HepG2 (cell line): Measurements from ENCODE around the gene ERH. TPM values are rescaled to one million over a fixed set of nuclear protein-coding genes. Genes with fewer than 3 reads are reported as not detected.

ENCODE experiments used
- E2F1 ChIP-seq: sonication (generic); formaldehyde crosslinking; IDR thresholded peaks from 2 replicates; pipeline ENCODE4 v1.5.0; 2020; ENCODE audit warnings: missing genetic modification reagents
- FOXA3 ChIP-seq: IDR thresholded peaks from 2 replicates; pipeline ENCODE4 v1.6.1; 2016; ENCODE audit warnings: missing genetic modification reagents, missing compliant biosample characterization
- HHEX ChIP-seq: IDR thresholded peaks from 2 replicates; pipeline ENCODE4 v1.6.1; 2016; ENCODE audit warnings: control low read depth
- KDM1A ChIP-seq: IDR thresholded peaks from 2 replicates; pipeline ENCODE4 v1.6.1; 2016; ENCODE audit warnings: missing compliant biosample characterization
- MYC ChIP-seq: sonication (generic); formaldehyde crosslinking; IDR thresholded peaks from 2 replicates; pipeline ENCODE4 v1.9.0; 2021; ENCODE audit warnings: missing genetic modification reagents, borderline replicate concordance
- MYNN ChIP-seq: sonication (generic); formaldehyde crosslinking; IDR thresholded peaks from 2 replicates; pipeline ENCODE4 v1.4.0; 2020; ENCODE audit warnings: mild to moderate bottlenecking, low read depth, missing genetic modification reagents
- NR2C2 ChIP-seq: sonication (generic); formaldehyde crosslinking; IDR thresholded peaks from 2 replicates; pipeline ENCODE4 v1.4.0; 2020; ENCODE audit warnings: missing genetic modification reagents, mild to moderate bottlenecking, moderate library complexity, borderline replicate concordance
- PAWR ChIP-seq: sonication (generic); formaldehyde crosslinking; IDR thresholded peaks from 2 replicates; pipeline ENCODE4 v1.4.0; 2020; ENCODE audit warnings: missing genetic modification reagents, mild to moderate bottlenecking, borderline replicate concordance
- PCBP2 ChIP-seq: fragments of 200-400 bp; formaldehyde crosslinking; optimal IDR thresholded peaks from 2 replicates; pipeline ENCODE3; 2018; ENCODE audit warnings: low read length, low read depth; ENCODE audit not compliant: poor library complexity, severe bottlenecking
- SALL1 ChIP-seq: sonication (generic); formaldehyde crosslinking; IDR thresholded peaks from 2 replicates; pipeline ENCODE4 v1.8.0; 2022; ENCODE audit warnings: mild to moderate bottlenecking, missing genetic modification reagents
- SAP130 ChIP-seq: IDR thresholded peaks from 2 replicates; pipeline ENCODE4 v1.6.1; 2016; ENCODE audit warnings: low read depth
- SIN3B ChIP-seq: fragments of 150-350 bp; IDR thresholded peaks from 2 replicates; pipeline ENCODE4 v1.6.1; 2014; ENCODE audit warnings: low read length
- STAG1 ChIP-seq: sonication (generic); formaldehyde crosslinking; IDR thresholded peaks from 2 replicates; pipeline ENCODE4 v1.4.0; 2020; ENCODE audit warnings: missing genetic modification reagents
- TARDBP ChIP-seq: sonication (generic); formaldehyde crosslinking; IDR thresholded peaks from 2 replicates; pipeline ENCODE4 v1.8.0; 2022; ENCODE audit warnings: mild to moderate bottlenecking, missing genetic modification reagents
- TOPORS ChIP-seq: sonication (generic); formaldehyde crosslinking; IDR thresholded peaks from 2 replicates; pipeline ENCODE4 v1.8.0; 2023; ENCODE audit warnings: mild to moderate bottlenecking, missing genetic modification reagents
- TSC22D2 ChIP-seq: sonication (generic); formaldehyde crosslinking; IDR thresholded peaks from 2 replicates; pipeline ENCODE4 v1.5.1; 2020; ENCODE audit warnings: missing genetic modification reagents, mild to moderate bottlenecking, borderline replicate concordance
- ZBTB26 ChIP-seq: IDR thresholded peaks from 2 replicates; pipeline ENCODE4 v1.6.1; 2016; ENCODE audit warnings: missing compliant biosample characterization, missing genetic modification reagents, borderline replicate concordance
- ZFAT ChIP-seq: sonication (generic); formaldehyde crosslinking; conservative IDR thresholded peaks from 2 replicates; pipeline ENCODE4 v1.8.1; 2023; ENCODE audit warnings: missing genetic modification reagents, inconsistent platforms
- ZNF20 ChIP-seq: sonication (generic); formaldehyde crosslinking; IDR thresholded peaks from 2 replicates; pipeline ENCODE4 v1.4.0; 2020; ENCODE audit warnings: mild to moderate bottlenecking, moderate library complexity, missing genetic modification reagents
- ZNF280B ChIP-seq: sonication (generic); formaldehyde crosslinking; IDR thresholded peaks from 2 replicates; pipeline ENCODE4 v1.5.0; 2020; ENCODE audit warnings: missing genetic modification reagents, mild to moderate bottlenecking, borderline replicate concordance
- ZNF354B ChIP-seq: sonication (generic); formaldehyde crosslinking; IDR thresholded peaks from 2 replicates; pipeline ENCODE4 v1.8.0; 2022; ENCODE audit warnings: mild to moderate bottlenecking, missing genetic modification reagents
- ZNF431 ChIP-seq: sonication (generic); formaldehyde crosslinking; IDR thresholded peaks from 2 replicates; pipeline ENCODE4 v1.9.0; 2022; ENCODE audit warnings: missing genetic modification reagents, low read depth, mild to moderate bottlenecking, borderline replicate concordance
- ZNF460 ChIP-seq: sonication (generic); formaldehyde crosslinking; IDR thresholded peaks from 2 replicates; pipeline ENCODE4 v1.5.1; 2020; ENCODE audit warnings: missing genetic modification reagents, mild to moderate bottlenecking, borderline replicate concordance
- ZNF552 ChIP-seq: sonication (generic); formaldehyde crosslinking; IDR thresholded peaks from 2 replicates; pipeline ENCODE4 v1.9.0; 2022; ENCODE audit warnings: missing genetic modification reagents, mild to moderate bottlenecking, borderline replicate concordance
- ZNF605 ChIP-seq: sonication (generic); formaldehyde crosslinking; IDR thresholded peaks from 2 replicates; pipeline ENCODE4 v1.8.0; 2022; ENCODE audit warnings: mild to moderate bottlenecking, missing genetic modification reagents
- polyA plus RNA-seq, 8 experiments: library from polyadenylated mRNA; depleted of rRNA in 3 of 8; stranded (reverse) in 7 of 8; unstranded in 1 of 8; fragments of >200 nt; fragmentation: Illumina TruSeq in 4 of 8; extraction: Trizol in 4 of 8; gene quantifications; 2 replicates each; pipeline versions ENCODE4 v1.2.1 to v1.2.3, GENCODE V29; 2011 to 2016; ENCODE audit warnings: low read depth in 4 of 8, missing spikeins in 1 of 8, mixed read lengths in 1 of 8; ENCODE audit not compliant: insufficient read depth in 1 of 8
- total RNA-seq, 5 experiments: library from RNA; depleted of rRNA; stranded (reverse); fragments of >200 nt; fragmentation: Illumina TruSeq; extraction: Trizol; gene quantifications; 2 replicates each; pipeline ENCODE4 v1.2.3, GENCODE V29; 2016; ENCODE audit warnings: low read depth in 1 of 5
- TF ChIP-seq, protein P1 (sequence below): sonication (generic); formaldehyde crosslinking; IDR thresholded peaks from 2 replicates; pipeline ENCODE4 v1.8.1; 2023; ENCODE audit warnings: mild to moderate bottlenecking, missing genetic modification reagents
- TF ChIP-seq, protein P2 (sequence below): sonication (generic); formaldehyde crosslinking; IDR thresholded peaks from 2 replicates; pipeline ENCODE4 v1.8.0; 2022; ENCODE audit warnings: missing genetic modification reagents, mild to moderate bottlenecking, inconsistent platforms, borderline replicate concordance

Gene ERH
- total and polyA plus RNA-seq, 2 of the 13 experiments (the other 11 are each of a cell fraction or from before 2014, with no cell fraction given), result 105 to 341 TPM

DNA sequence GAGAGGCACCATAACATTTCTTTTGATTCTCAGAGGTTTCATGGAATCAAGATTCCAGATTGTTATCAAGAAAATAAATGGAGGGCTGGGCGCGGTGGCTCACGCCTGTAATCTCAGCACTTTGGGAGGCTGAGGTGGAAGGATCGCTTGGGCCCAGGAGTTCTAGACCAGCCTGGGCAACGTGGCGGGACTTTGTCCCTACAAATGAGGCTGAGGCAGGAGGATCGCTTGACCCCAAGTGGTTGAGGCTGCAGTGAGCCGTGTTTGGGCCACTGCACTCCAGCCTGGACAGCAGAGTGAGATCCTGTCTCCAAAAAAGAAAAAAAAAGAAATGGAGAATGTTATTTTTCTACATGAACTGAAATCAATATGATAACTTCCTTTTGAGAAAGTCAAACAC is 1.7 kb upstream of the ERH start (continued):
- TF ChIP-seq E2F1 (CRISPR knock-in tag) (0 out of 2 replicates have a peak, but pooled peaks have one; percentile 24), ZNF431 (CRISPR knock-in tag) (no peak), TARDBP (CRISPR knock-in tag) (no peak), ZNF460 (CRISPR knock-in tag) (peak; percentile 57), NR2C2 (CRISPR knock-in tag) (no peak), SALL1 (CRISPR knock-in tag) (peak; percentile 20; the same call in 1 of the 2 replicates), SIN3B (no peak), MYC (0 out of 2 replicates have a peak, but pooled peaks have one; percentile 34), ZNF354B (CRISPR knock-in tag) (no peak), PAWR (no peak), HHEX (CRISPR knock-in tag) (no peak), ZFAT (no peak), ZNF20 (CRISPR knock-in tag) (no peak), TOPORS (CRISPR knock-in tag) (no peak), SAP130 (CRISPR knock-in tag) (peak; percentile 37; the same call in 1 of the 2 replicates), ZBTB26 (CRISPR knock-in tag) (no peak), ZNF605 (CRISPR knock-in tag) (no peak), KDM1A (CRISPR knock-in tag) (peak; percentile 69; the same call in 1 of the 2 replicates), ZNF280B (no peak), STAG1 (CRISPR knock-in tag) (no peak), TSC22D2 (no peak), MYNN (CRISPR knock-in tag) (no peak), FOXA3 (CRISPR knock-in tag) (no peak), ZNF552 (CRISPR knock-in tag) (no peak), PCBP2 (no peak)
- TF ChIP-seq, protein P1, sequence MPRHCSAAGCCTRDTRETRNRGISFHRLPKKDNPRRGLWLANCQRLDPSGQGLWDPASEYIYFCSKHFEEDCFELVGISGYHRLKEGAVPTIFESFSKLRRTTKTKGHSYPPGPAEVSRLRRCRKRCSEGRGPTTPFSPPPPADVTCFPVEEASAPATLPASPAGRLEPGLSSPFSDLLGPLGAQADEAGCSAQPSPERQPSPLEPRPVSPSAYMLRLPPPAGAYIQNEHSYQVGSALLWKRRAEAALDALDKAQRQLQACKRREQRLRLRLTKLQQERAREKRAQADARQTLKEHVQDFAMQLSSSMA (CRISPR knock-in tag), result no peak
- TF ChIP-seq, protein P2, sequence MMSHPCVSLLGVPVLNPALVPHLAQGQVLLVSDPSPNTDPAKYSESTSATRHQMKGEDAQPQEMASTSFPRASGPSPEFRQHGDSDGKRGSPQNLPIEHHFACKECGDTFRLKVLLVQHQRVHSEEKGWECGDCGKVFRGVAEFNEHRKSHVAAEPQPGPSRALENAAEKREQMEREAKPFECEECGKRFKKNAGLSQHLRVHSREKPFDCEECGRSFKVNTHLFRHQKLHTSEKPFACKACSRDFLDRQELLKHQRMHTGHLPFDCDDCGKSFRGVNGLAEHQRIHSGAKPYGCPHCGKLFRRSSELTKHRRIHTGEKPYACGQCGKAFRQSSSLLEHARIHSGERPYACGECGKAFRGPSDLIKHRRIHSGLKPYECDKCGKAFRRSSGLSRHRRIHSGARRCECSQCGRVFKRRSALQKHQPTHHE (CRISPR knock-in tag), result no peak
